Epithelial cell of esophagus (primary cell): ENCODE results near the gene LYST.
A peak's percentile ranks its signal among the peaks of the same experiment; 100 is the strongest.

ENCODE experiments used
- DNase-seq: peaks from one replicate; pipeline ENCODE4 v3.0.0; 2010; ENCODE audit warnings: low read depth
- H3K4me3 ChIP-seq: 2 replicates; pipeline ENCODE4 v1.5.1; 2011; ENCODE audit warnings: mild to moderate bottlenecking, low read length, control low read depth
- TF ChIP-seq, protein P1 (sequence below): IDR thresholded peaks from 2 replicates; pipeline ENCODE4 v1.5.1; 2011; ENCODE audit warnings: low read depth, mild to moderate bottlenecking, low read length, control low read depth, inconsistent platforms; ENCODE audit not compliant: insufficient read depth; ENCODE audit errors: missing control alignments

Gene LYST

GRCh38 chr1:235632506-235633401 lies 234.0 kb downstream of the LYST start:
- peak overlapping the region; percentile 9 for H3K4me3 ChIP-seq
- DNase-seq = peak; percentile 41
- TF ChIP-seq, protein P1, sequence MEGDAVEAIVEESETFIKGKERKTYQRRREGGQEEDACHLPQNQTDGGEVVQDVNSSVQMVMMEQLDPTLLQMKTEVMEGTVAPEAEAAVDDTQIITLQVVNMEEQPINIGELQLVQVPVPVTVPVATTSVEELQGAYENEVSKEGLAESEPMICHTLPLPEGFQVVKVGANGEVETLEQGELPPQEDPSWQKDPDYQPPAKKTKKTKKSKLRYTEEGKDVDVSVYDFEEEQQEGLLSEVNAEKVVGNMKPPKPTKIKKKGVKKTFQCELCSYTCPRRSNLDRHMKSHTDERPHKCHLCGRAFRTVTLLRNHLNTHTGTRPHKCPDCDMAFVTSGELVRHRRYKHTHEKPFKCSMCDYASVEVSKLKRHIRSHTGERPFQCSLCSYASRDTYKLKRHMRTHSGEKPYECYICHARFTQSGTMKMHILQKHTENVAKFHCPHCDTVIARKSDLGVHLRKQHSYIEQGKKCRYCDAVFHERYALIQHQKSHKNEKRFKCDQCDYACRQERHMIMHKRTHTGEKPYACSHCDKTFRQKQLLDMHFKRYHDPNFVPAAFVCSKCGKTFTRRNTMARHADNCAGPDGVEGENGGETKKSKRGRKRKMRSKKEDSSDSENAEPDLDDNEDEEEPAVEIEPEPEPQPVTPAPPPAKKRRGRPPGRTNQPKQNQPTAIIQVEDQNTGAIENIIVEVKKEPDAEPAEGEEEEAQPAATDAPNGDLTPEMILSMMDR = no peak

DNA sequence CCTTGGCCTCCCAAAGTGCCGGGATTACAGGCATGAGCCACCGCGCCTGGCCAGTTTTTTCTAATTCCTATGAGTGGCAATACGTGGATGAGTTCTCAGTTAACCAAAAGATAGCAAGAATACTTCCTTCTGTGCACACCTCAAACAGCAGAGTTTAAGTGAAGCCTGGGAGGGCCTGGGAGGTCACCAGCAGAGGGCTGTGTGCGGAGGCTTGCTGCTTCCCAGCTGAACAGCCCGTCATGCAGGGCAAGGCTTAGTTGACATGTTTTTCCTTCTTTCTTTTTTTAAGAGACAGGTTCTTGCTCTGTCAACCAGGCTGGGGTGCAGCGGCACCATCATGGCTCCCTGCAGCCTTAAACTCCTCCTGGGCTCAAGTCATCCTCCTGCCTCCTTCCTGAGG lies 234.9 kb downstream of the LYST start:
- DNase-seq = no peak
- H3K4me3 ChIP-seq = no peak overlapping the region

GRCh38 chr1:235628316-235629005 lies 238.2 kb downstream of the LYST start:
- TF ChIP-seq, protein P1 = no peak
- DNase-seq = no peak
- H3K4me3 ChIP-seq = no peak overlapping the region

More for the DNA sequence above, 234.9 kb downstream of the LYST start:
- TF ChIP-seq, protein P1 = no peak

DNA sequence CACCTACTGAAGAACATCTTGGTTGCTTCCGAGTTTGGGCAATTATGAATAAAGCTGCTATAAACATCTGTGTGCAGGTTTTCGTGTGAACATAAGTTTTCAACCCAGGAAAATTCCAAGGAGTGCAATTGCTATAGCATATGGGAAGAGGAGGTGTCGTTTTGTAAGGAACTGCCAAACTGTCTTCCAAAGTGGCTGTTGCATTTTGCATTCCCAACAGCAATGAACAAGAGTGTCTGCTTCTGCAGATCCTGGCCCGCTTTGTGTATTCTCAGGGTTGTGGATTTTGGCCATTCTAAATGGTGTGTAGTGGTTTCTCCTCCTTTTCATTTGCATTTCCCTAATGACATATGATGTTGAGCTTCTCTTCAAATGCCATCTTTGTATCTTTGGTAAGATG lies 240.9 kb downstream of the LYST start:
- H3K4me3 ChIP-seq = no peak overlapping the region
- DNase-seq = no peak
- TF ChIP-seq, protein P1 = no peak

GRCh38 chr1:235625340-235625739 lies 241.4 kb downstream of the LYST start:
- TF ChIP-seq, protein P1 = no peak
- DNase-seq = no peak
- H3K4me3 ChIP-seq = no peak overlapping the region

DNA sequence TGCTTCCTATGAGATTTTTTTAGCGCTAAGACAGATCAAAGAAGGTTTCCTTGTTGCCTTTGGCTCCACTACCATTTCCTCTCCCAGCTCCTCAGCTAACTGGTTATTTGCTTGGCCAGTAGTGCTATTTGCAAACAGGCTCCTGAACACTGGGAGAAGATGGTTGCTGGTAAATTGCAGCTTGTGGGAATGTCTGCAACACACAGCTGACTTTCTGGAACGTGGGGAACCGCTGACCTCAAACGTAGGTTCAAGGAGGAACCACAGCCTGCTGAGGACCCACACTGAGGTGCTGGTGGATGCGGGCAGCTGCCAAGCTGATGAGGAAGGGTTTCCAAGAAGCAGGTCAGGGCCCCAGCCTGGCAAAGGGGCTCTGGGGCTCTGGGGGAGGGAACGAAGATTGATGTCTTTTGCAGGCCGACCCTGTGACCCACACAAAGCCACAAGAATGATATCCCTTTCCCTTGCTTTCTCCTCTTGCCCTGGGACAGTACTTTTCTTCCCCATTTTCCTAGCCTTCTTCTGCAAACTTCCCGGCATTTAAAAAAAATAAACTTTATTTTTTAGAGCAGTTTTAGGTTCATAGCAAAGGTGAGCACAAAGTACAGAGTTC lies 241.9 kb downstream of the LYST start:
- no peak overlapping the region for H3K4me3 ChIP-seq
- TF ChIP-seq, protein P1 = no peak
- DNase-seq = no peak
